Activated CD8-positive, alpha-beta T cell treated with anti-CD3 and anti-CD28 coated beads for 36 hours (primary cell): Measurements from ENCODE around the gene IGFBP1. TPM values are rescaled to one million over a fixed set of nuclear protein-coding genes. Genes with fewer than 3 reads are reported as not detected.

Experiments
- ATAC-seq: fragments of 200-7000 bp; cut with Tn5 transposase; one replicate; pipeline ENCODE4 v1.10.0; 2021; ENCODE audit warnings: mild to moderate bottlenecking, moderate library complexity
- CTCF ChIA-PET: fragments of 350-600 bp; sonication (Branson Sonifier 250); formaldehyde crosslinking; loops from one replicate; lab custom pipeline; 2021; ENCODE audit warnings: antibody characterized with exemption; lab: Charles Lee
- POLR2A ChIA-PET: fragments of 350-600 bp; sonication (Branson Sonifier 250); formaldehyde crosslinking; loops from one replicate; lab custom pipeline; 2021; ENCODE audit warnings: antibody characterized with exemption; lab: Charles Lee
- DNase-seq: peaks from one replicate; pipeline ENCODE4 v3.0.0-alpha.2; 2020
- H3K27ac Mint-ChIP-seq: one replicate; pipeline ENCODE4 v1.8.0; 2021; ENCODE audit warnings: mild to moderate bottlenecking, mixed read lengths
- H3K27me3 Mint-ChIP-seq: one replicate; pipeline ENCODE4 v1.8.0; 2021; ENCODE audit warnings: mixed read lengths
- H3K36me3 Mint-ChIP-seq: one replicate; pipeline ENCODE4 v1.8.0; 2021; ENCODE audit warnings: low read depth, mixed read lengths
- H3K4me1 Mint-ChIP-seq: one replicate; pipeline ENCODE4 v1.8.0; 2021; ENCODE audit warnings: low read depth, mixed read lengths
- H3K4me3 Mint-ChIP-seq: one replicate; pipeline ENCODE4 v1.8.0; 2021; ENCODE audit warnings: mild to moderate bottlenecking, moderate library complexity, mixed read lengths
- H3K9me3 Mint-ChIP-seq: one replicate; pipeline ENCODE4 v1.8.0; 2021; ENCODE audit warnings: mixed read lengths
- intact Hi-C: fragments of 100-400 bp; cut with micrococcal nuclease; formaldehyde crosslinking; loops from one replicate; pipeline ENCODE4 v1.10.0; 2022
- total RNA-seq, 2 experiments: library from RNA; stranded (reverse); gene quantifications; one replicate each; pipeline ENCODE4 v1.2.3, GENCODE V29; 2021
- TF ChIP-seq, protein P1 (sequence below): fragments of 200-600 bp; IDR thresholded peaks from one replicate; pipeline ENCODE4 v1.8.0; 2022; ENCODE audit warnings: antibody characterized with exemption, mild to moderate bottlenecking

IGFBP1 gene
- total RNA-seq, 2 experiments from 2014 or later, result not detected

- intact Hi-C loops, result no loop called here
Observed at GRCh38 chr7:45863715-45864114, 24.6 kb upstream of the IGFBP1 start.

GRCh38 chr7:45865594-45866410, 22.5 kb upstream of the IGFBP1 start:
- no peak overlapping the region for H3K4me3 Mint-ChIP-seq
- DNase-seq (no peak), ATAC-seq (no peak)
- TF ChIP-seq, protein P1, sequence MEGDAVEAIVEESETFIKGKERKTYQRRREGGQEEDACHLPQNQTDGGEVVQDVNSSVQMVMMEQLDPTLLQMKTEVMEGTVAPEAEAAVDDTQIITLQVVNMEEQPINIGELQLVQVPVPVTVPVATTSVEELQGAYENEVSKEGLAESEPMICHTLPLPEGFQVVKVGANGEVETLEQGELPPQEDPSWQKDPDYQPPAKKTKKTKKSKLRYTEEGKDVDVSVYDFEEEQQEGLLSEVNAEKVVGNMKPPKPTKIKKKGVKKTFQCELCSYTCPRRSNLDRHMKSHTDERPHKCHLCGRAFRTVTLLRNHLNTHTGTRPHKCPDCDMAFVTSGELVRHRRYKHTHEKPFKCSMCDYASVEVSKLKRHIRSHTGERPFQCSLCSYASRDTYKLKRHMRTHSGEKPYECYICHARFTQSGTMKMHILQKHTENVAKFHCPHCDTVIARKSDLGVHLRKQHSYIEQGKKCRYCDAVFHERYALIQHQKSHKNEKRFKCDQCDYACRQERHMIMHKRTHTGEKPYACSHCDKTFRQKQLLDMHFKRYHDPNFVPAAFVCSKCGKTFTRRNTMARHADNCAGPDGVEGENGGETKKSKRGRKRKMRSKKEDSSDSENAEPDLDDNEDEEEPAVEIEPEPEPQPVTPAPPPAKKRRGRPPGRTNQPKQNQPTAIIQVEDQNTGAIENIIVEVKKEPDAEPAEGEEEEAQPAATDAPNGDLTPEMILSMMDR, result no peak
- no peaks in the 10 kb centered on the region for H3K4me1 Mint-ChIP-seq
- no peak overlapping the region for H3K27ac Mint-ChIP-seq
- intact Hi-C loops, result no loop called here
- H3K27me3 Mint-ChIP-seq, result peaks cover 4% of the 10 kb centered on the region
- ChIA-PET POLR2A (no interaction called here), CTCF (no interaction called here)
- H3K36me3 Mint-ChIP-seq, result no peaks in the 10 kb centered on the region
- H3K9me3 Mint-ChIP-seq, result no peaks in the 10 kb centered on the region

More at GRCh38 chr7:45863715-45864114, 24.6 kb upstream of the IGFBP1 start:
- Mint-ChIP-seq H3K4me1 (no peaks in the 10 kb centered on the region), H3K36me3 (no peaks in the 10 kb centered on the region), H3K27ac (no peak overlapping the region), H3K9me3 (no peaks in the 10 kb centered on the region), H3K4me3 (no peak overlapping the region), H3K27me3 (peaks cover 7% of the 10 kb centered on the region)
- TF ChIP-seq, protein P1, result no peak
- POLR2A ChIA-PET, result no interaction called here
- CTCF ChIA-PET, result interaction anchor here (0.7 kb wide), 1 partner anchor 9 kb away, joined by 3 read pairs; no protein-coding TSS in a partner anchor
- no peak for DNase-seq
- ATAC-seq, result no peak

DNA sequence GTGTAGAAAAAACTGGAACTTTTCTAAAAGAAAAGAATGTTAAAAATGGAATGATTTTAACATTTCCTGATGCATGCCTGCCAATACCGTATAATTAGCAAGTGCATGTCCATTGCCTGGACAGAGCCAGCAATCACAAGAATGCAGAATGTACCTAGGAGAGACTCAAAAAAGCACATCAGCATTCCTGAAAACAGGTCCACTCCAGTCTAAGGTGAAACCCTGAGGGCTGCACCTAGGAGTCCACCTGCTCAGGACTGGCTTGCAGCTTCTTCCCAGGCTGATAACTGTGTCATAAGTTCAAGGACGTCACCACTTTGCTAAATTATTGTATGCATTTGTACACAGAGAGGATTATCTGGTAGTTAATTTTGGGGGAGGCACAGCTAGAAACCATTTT, 20.8 kb upstream of the IGFBP1 start:
- Mint-ChIP-seq H3K9me3 (no peaks in the 10 kb centered on the region), H3K4me3 (no peak overlapping the region), H3K27ac (no peak overlapping the region), H3K36me3 (no peaks in the 10 kb centered on the region), H3K4me1 (no peaks in the 10 kb centered on the region), H3K27me3 (peaks cover 2% of the 10 kb centered on the region)
- TF ChIP-seq, protein P1, result no peak
- ChIA-PET CTCF (no interaction called here), POLR2A (no interaction called here)
- ATAC-seq (no peak), DNase-seq (no peak)
- intact Hi-C loops, result no loop called here

GRCh38 chr7:45869426-45869825, 18.9 kb upstream of the IGFBP1 start:
- no peak for DNase-seq
- intact Hi-C loops, result no loop called here
- POLR2A ChIA-PET, result no interaction called here
- Mint-ChIP-seq H3K9me3 (no peaks in the 10 kb centered on the region), H3K27me3 (no peaks in the 10 kb centered on the region), H3K36me3 (no peaks in the 10 kb centered on the region), H3K4me3 (no peak overlapping the region), H3K27ac (no peak overlapping the region), H3K4me1 (no peaks in the 10 kb centered on the region)
- CTCF ChIA-PET, result no interaction called here
- TF ChIP-seq, protein P1, result no peak
- ATAC-seq, result no peak

GRCh38 chr7:45872116-45873034, 15.9 kb upstream of the IGFBP1 start:
- TF ChIP-seq, protein P1, result no peak
- no peaks in the 10 kb centered on the region for H3K27me3 Mint-ChIP-seq
- H3K4me3 Mint-ChIP-seq, result no peak overlapping the region
- ChIA-PET CTCF (no interaction called here), POLR2A (no interaction called here)
- no peak for DNase-seq
- ATAC-seq, result no peak
- no peaks in the 10 kb centered on the region for H3K9me3 Mint-ChIP-seq
- H3K36me3 Mint-ChIP-seq, result no peaks in the 10 kb centered on the region
- H3K4me1 Mint-ChIP-seq, result no peaks in the 10 kb centered on the region
- no peak overlapping the region for H3K27ac Mint-ChIP-seq
- intact Hi-C loops, result no loop called here
